Measurements from ENCODE around the gene TMEM161A. TPM values are rescaled to one million over a fixed set of nuclear protein-coding genes. Genes with fewer than 3 reads are reported as not detected.

TMEM161A gene
- total and polyA plus RNA-seq, 2 of the 13 experiments (the other 11 are each of a cell fraction or from before 2014, with no cell fraction given), result 25.9 to 31.4 TPM

DNA sequence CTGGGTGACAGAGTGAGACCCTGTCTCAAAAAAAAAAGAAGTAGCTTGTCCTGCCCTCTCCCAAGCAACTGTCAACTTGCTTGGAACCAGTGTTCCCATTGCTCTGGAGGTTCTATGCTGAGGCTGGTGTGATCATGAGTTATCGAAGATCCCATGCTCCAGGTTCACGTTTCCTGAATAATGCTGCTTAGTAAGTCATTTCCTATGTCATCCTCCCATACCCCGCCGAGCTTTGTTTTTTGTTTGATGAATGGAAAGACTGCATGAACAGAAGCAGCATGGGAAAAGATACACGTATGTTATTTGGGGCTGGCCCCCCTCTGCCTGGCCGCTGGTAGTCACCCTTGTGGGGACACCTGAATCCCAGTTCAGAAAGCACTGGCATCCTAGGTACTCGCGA, 63.2 kb downstream of the TMEM161A start:
- POLR2A ChIA-PET, result no interaction called here

More for the DNA sequence above, 63.2 kb downstream of the TMEM161A start:
- Histone ChIP-seq H3K9me3 (ENCODE audit: low read length) (no peaks in the 10 kb centered on the region), H3K27me3 (ENCODE audit: control insufficient read depth in 1 of 2, insufficient read depth in 2 of 2, low read length in 2 of 2) (no peaks in the 10 kb centered on the region), H3K4me1 (ENCODE audit: insufficient read depth, low read length) (no peaks in the 10 kb centered on the region), H3K79me2 (ENCODE audit: insufficient read depth, low read length) (no peaks in the 10 kb centered on the region), H3K36me3 (replicated peaks in 1 of 2; ENCODE audit: control insufficient read depth in 1 of 2, insufficient read depth in 2 of 2, low read length in 2 of 2) (peaks cover 0 to 5% of the 10 kb centered on the region in 2 experiments; a peak in 3 of 5 replicates), H3K27ac (ENCODE audit: extremely low read length, insufficient read depth, low read length) (no peak overlapping the region), H3K9ac (ENCODE audit: insufficient read depth, low read depth, low read length) (no peak overlapping the region), H2AFZ (ENCODE audit: low read length) (no peak overlapping the region), H3K4me3 (replicated peaks in 1 of 3; ENCODE audit: insufficient read depth in 1 of 3, low read depth in 2 of 3, low read length in 3 of 3) (no peak overlapping the region), H4K20me1 (ENCODE audit: insufficient read depth, low read length) (no peaks in the 10 kb centered on the region), H3K4me2 (ENCODE audit: low read depth, low read length) (no peak overlapping the region)
- in situ Hi-C loops (cut with HindIII; ENCODE audit: extremely low pct_ligation_motif_present, low pct_unique_long_range_greater_than_20kb) (no loop called here), intact Hi-C loops (cut with micrococcal nuclease; ENCODE audit: unreplicated experiment) (no loop called here)
- ATAC-seq (no peak), FAIRE-seq (no peak), DNase-seq (ENCODE audit: low spot score) (no peak)
- WGBS (ENCODE audit: low lambda C conversion rate), result 96% methylated on average over 8 of the region's 8 CpGs
- CTCF ChIA-PET (ENCODE audit: low intra/inter-chr PET ratio, low total read pairs), result no interaction called here
- BruUV-seq (replicated peaks), result no TSS peak
- TF ChIP-seq NPAS2 (CRISPR knock-in tag; IDR thresholded peaks at IDR 0.05; ENCODE audit: borderline replicate concordance), result no peak
- no peak for TF ChIP-seq ZNF382 (CRISPR knock-in tag; IDR thresholded peaks at IDR 0.05; ENCODE audit: borderline replicate concordance)
- no peak for TF ChIP-seq HES4 (CRISPR knock-in tag; IDR thresholded peaks at IDR 0.05; ENCODE audit: borderline replicate concordance)
- TF ChIP-seq, protein P1, sequence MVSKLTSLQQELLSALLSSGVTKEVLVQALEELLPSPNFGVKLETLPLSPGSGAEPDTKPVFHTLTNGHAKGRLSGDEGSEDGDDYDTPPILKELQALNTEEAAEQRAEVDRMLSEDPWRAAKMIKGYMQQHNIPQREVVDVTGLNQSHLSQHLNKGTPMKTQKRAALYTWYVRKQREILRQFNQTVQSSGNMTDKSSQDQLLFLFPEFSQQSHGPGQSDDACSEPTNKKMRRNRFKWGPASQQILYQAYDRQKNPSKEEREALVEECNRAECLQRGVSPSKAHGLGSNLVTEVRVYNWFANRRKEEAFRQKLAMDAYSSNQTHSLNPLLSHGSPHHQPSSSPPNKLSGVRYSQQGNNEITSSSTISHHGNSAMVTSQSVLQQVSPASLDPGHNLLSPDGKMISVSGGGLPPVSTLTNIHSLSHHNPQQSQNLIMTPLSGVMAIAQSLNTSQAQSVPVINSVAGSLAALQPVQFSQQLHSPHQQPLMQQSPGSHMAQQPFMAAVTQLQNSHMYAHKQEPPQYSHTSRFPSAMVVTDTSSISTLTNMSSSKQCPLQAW (CRISPR knock-in tag; IDR thresholded peaks at IDR 0.05), result no peak
- no peak for TF ChIP-seq GABPA (IDR thresholded peaks at IDR 0.05; ENCODE audit: low read depth, low read length)
- no peak for TF ChIP-seq GABPA (CRISPR knock-in tag; IDR thresholded peaks at IDR 0.05; ENCODE audit: low read depth)
- TF ChIP-seq TEAD2 (CRISPR knock-in tag; IDR thresholded peaks at IDR 0.05), result no peak
- TF ChIP-seq ZNF501 (CRISPR knock-in tag; IDR thresholded peaks at IDR 0.05), result no peak
- no peak for TF ChIP-seq ZNF136 (CRISPR knock-in tag; IDR thresholded peaks at IDR 0.05; ENCODE audit: low read depth)
- TF ChIP-seq ZNF235 (CRISPR knock-in tag; IDR thresholded peaks at IDR 0.05; ENCODE audit: borderline replicate concordance), result no peak
- no peak for TF ChIP-seq RFXANK (CRISPR knock-in tag; IDR thresholded peaks at IDR 0.05)
- no peak for TF ChIP-seq NFYB (CRISPR knock-in tag; IDR thresholded peaks at IDR 0.05)
- TF ChIP-seq ZKSCAN1 (IDR thresholded peaks at IDR 0.05; ENCODE audit: low read length), result no peak
- TF ChIP-seq TMF1 (CRISPR knock-in tag; IDR thresholded peaks at IDR 0.05; ENCODE audit: low read depth), result no peak
